HepG2 (cell line): ENCODE measurements around the gene ZNF428. TPM values are rescaled to one million over a fixed set of nuclear protein-coding genes. Genes with fewer than 3 reads are reported as not detected.

Experiments used
- ARID2 ChIP-seq: sonication (generic); formaldehyde crosslinking; IDR thresholded peaks from 2 replicates; pipeline ENCODE4 v1.8.1; 2022; ENCODE audit warnings: mild to moderate bottlenecking, missing genetic modification reagents, borderline replicate concordance
- CHCHD3 ChIP-seq: sonication (generic); formaldehyde crosslinking; IDR thresholded peaks from 2 replicates; pipeline ENCODE4 v1.8.0; 2022; ENCODE audit warnings: mild to moderate bottlenecking, missing genetic modification reagents, moderate library complexity
- JDP2 ChIP-seq: sonication (generic); formaldehyde crosslinking; IDR thresholded peaks from 2 replicates; pipeline ENCODE4 v1.8.1; 2022; ENCODE audit warnings: missing genetic modification reagents, borderline replicate concordance
- MTA1 ChIP-seq: sonication (generic); formaldehyde crosslinking; IDR thresholded peaks from 2 replicates; pipeline ENCODE4 v1.4.0; 2020; ENCODE audit warnings: missing genetic modification reagents, mild to moderate bottlenecking, borderline replicate concordance
- MTA3 ChIP-seq: sonication (generic); formaldehyde crosslinking; IDR thresholded peaks from 2 replicates; pipeline ENCODE4 v1.4.0; 2020; ENCODE audit warnings: missing genetic modification reagents
- PITX1 ChIP-seq: sonication (generic); formaldehyde crosslinking; IDR thresholded peaks from 2 replicates; pipeline ENCODE4 v1.5.1; 2020; ENCODE audit warnings: mild to moderate bottlenecking, missing genetic modification reagents
- RBFOX2 ChIP-seq: fragments of 200-400 bp; formaldehyde crosslinking; IDR thresholded peaks from 2 replicates; pipeline ENCODE4 v1.6.1; 2017; ENCODE audit warnings: low read depth, mild to moderate bottlenecking, low read length
- SP4 ChIP-seq: sonication (generic); formaldehyde crosslinking; IDR thresholded peaks from 2 replicates; pipeline ENCODE4 v1.8.1; 2023; ENCODE audit warnings: mild to moderate bottlenecking, missing genetic modification reagents
- TSC22D2 ChIP-seq: sonication (generic); formaldehyde crosslinking; IDR thresholded peaks from 2 replicates; pipeline ENCODE4 v1.5.1; 2020; ENCODE audit warnings: missing genetic modification reagents, mild to moderate bottlenecking, borderline replicate concordance
- ZNF446 ChIP-seq: sonication (generic); formaldehyde crosslinking; IDR thresholded peaks from 2 replicates; pipeline ENCODE4 v1.5.0; 2020; ENCODE audit warnings: mild to moderate bottlenecking, missing genetic modification reagents
- ZNF883 ChIP-seq: sonication (generic); formaldehyde crosslinking; IDR thresholded peaks from 2 replicates; pipeline ENCODE4 v1.5.1; 2020; ENCODE audit warnings: mild to moderate bottlenecking, missing genetic modification reagents; ENCODE audit errors: not compliant biosample characterization
- ZSCAN29 ChIP-seq: sonication (generic); formaldehyde crosslinking; conservative IDR thresholded peaks from 2 replicates; pipeline ENCODE4 v1.4.0; 2020; ENCODE audit warnings: mild to moderate bottlenecking, missing genetic modification reagents
- polyA plus RNA-seq, 8 experiments: library from polyadenylated mRNA; depleted of rRNA in 3 of 8; stranded (reverse) in 7 of 8; unstranded in 1 of 8; fragments of >200 nt; fragmentation: Illumina TruSeq in 4 of 8; extraction: Trizol in 4 of 8; gene quantifications; 2 replicates each; pipeline versions ENCODE4 v1.2.1 to v1.2.3, GENCODE V29; 2011 to 2016; ENCODE audit warnings: low read depth in 4 of 8, missing spikeins in 1 of 8, mixed read lengths in 1 of 8; ENCODE audit not compliant: insufficient read depth in 1 of 8
- total RNA-seq, 5 experiments: library from RNA; depleted of rRNA; stranded (reverse); fragments of >200 nt; fragmentation: Illumina TruSeq; extraction: Trizol; gene quantifications; 2 replicates each; pipeline ENCODE4 v1.2.3, GENCODE V29; 2016; ENCODE audit warnings: low read depth in 1 of 5
- TF ChIP-seq, protein P1 (sequence below): sonication (generic); formaldehyde crosslinking; IDR thresholded peaks from 2 replicates; pipeline ENCODE4 v1.8.0; 2023; ENCODE audit warnings: mild to moderate bottlenecking, missing genetic modification reagents
- TF ChIP-seq, protein P2 (sequence below): sonication (generic); formaldehyde crosslinking; IDR thresholded peaks from 2 replicates; pipeline ENCODE4 v1.5.1; 2020; ENCODE audit warnings: missing genetic modification reagents, mild to moderate bottlenecking, borderline replicate concordance
- TF ChIP-seq, protein P3 (sequence below): sonication (generic); formaldehyde crosslinking; IDR thresholded peaks from 2 replicates; pipeline ENCODE4 v1.8.1; 2023; ENCODE audit warnings: mild to moderate bottlenecking, inconsistent platforms, moderate library complexity, missing genetic modification reagents, borderline replicate concordance
- TF ChIP-seq, protein P4 (sequence below): sonication (generic); formaldehyde crosslinking; IDR thresholded peaks from 2 replicates; pipeline ENCODE4 v1.4.0; 2020; ENCODE audit warnings: missing genetic modification reagents, borderline replicate concordance
- TF ChIP-seq, protein P5 (sequence below): sonication (generic); formaldehyde crosslinking; IDR thresholded peaks from 2 replicates; pipeline ENCODE4 v1.5.0; 2020; ENCODE audit warnings: mild to moderate bottlenecking, missing genetic modification reagents

Gene ZNF428
- total and polyA plus RNA-seq, 2 of the 13 experiments (the other 11 are each of a cell fraction or from before 2014, with no cell fraction given): 10.4 to 26.9 TPM

DNA sequence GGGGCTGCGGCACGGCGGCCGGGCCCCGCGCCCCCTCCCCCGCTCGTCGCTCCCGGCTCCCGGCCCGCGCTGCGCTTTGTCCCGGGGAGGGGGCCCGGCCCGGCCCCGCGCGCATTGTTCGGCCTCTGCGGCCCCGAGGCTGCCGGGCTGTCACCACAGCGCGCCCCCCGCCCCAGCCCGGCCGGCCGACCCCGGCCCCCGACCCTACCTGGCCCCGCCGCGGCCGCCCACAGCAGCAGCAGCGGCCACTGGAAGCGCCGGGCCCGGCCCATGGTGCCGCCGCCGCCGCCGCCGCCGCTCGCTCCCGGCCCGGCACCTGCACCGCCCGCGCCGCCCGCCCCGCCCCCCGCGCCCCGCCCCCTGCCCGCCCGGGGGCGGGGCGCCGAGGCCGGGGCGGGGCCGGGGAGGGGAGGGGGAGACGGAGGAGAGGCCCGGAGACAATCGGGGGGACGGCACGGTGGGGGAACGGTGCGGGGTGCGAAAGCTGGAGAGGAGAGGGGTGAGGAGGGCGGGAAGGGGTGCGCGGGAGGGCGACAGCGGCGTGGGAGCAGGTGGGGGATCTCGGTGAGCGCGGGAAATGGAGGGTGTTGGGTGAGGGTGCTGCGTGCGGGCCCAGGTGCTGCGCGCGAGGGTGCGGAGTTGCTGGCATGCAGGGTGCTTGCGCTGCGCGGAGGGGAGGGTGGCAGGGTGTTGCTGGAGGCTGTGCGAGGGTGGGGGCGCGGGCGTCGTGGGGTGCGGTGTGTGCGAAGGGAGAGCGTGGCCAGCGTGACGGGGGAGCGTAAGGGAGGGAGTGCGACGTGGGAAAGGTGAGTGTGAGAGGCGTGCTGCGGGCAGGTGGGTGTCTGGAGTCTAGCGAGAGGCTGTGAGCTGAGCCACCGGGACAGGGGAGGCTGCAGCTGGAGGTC is 20.3 kb upstream of the ZNF428 start, which contains the start of gene CADM4 (continued):
- TF ChIP-seq, protein P1, sequence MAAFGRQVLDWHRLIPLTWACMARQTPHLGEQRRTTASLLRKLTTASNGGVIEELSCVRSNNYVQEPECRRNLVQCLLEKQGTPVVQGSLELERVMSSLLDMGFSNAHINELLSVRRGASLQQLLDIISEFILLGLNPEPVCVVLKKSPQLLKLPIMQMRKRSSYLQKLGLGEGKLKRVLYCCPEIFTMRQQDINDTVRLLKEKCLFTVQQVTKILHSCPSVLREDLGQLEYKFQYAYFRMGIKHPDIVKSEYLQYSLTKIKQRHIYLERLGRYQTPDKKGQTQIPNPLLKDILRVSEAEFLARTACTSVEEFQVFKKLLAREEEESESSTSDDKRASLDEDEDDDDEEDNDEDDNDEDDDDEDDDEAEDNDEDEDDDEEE (CRISPR knock-in tag): 0 out of 2 replicates have a peak, but pooled peaks have one; percentile 31
- TF ChIP-seq ARID2 (CRISPR knock-in tag): no peak
- TF ChIP-seq SP4 (CRISPR knock-in tag): 0 out of 2 replicates have a peak, but pooled peaks have one; percentile 34
- peak; percentile 51; the same call in 1 of the 2 replicates for TF ChIP-seq PITX1
- 0 out of 2 replicates have a peak, but pooled peaks have one; percentile 27 for TF ChIP-seq MTA1 (CRISPR knock-in tag)
- TF ChIP-seq TSC22D2 (CRISPR knock-in tag): no peak
- TF ChIP-seq, protein P2, sequence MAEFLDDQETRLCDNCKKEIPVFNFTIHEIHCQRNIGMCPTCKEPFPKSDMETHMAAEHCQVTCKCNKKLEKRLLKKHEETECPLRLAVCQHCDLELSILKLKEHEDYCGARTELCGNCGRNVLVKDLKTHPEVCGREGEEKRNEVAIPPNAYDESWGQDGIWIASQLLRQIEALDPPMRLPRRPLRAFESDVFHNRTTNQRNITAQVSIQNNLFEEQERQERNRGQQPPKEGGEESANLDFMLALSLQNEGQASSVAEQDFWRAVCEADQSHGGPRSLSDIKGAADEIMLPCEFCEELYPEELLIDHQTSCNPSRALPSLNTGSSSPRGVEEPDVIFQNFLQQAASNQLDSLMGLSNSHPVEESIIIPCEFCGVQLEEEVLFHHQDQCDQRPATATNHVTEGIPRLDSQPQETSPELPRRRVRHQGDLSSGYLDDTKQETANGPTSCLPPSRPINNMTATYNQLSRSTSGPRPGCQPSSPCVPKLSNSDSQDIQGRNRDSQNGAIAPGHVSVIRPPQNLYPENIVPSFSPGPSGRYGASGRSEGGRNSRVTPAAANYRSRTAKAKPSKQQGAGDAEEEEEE: no peak
- no peak for TF ChIP-seq MTA3 (CRISPR knock-in tag)
- TF ChIP-seq, protein P3, sequence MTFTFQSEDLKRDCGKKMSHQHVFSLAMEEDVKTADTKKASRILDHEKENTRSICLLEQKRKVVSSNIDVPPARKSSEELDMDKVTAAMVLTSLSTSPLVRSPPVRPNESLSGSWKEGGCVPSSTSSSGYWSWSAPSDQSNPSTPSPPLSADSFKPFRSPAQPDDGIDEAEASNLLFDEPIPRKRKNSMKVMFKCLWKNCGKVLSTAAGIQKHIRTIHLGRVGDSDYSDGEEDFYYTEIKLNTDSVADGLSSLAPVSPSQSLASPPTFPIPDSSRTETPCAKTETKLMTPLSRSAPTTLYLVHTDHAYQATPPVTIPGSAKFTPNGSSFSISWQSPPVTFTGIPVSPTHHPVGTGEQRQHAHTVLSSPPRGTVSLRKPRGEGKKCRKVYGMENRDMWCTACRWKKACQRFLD: no peak
- peak; percentile 49 for TF ChIP-seq ZNF883 (CRISPR knock-in tag)
- TF ChIP-seq, protein P4, sequence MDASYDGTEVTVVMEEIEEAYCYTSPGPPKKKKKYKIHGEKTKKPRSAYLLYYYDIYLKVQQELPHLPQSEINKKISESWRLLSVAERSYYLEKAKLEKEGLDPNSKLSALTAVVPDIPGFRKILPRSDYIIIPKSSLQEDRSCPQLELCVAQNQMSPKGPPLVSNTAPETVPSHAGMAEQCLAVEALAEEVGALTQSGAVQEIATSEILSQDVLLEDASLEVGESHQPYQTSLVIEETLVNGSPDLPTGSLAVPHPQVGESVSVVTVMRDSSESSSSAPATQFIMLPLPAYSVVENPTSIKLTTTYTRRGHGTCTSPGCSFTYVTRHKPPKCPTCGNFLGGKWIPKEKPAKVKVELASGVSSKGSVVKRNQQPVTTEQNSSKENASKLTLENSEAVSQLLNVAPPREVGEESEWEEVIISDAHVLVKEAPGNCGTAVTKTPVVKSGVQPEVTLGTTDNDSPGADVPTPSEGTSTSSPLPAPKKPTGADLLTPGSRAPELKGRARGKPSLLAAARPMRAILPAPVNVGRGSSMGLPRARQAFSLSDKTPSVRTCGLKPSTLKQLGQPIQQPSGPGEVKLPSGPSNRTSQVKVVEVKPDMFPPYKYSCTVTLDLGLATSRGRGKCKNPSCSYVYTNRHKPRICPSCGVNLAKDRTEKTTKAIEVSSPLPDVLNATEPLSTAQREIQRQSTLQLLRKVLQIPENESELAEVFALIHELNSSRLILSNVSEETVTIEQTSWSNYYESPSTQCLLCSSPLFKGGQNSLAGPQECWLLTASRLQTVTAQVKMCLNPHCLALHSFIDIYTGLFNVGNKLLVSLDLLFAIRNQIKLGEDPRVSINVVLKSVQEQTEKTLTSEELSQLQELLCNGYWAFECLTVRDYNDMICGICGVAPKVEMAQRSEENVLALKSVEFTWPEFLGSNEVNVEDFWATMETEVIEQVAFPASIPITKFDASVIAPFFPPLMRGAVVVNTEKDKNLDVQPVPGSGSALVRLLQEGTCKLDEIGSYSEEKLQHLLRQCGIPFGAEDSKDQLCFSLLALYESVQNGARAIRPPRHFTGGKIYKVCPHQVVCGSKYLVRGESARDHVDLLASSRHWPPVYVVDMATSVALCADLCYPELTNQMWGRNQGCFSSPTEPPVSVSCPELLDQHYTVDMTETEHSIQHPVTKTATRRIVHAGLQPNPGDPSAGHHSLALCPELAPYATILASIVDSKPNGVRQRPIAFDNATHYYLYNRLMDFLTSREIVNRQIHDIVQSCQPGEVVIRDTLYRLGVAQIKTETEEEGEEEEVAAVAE: no peak
- TF ChIP-seq JDP2 (CRISPR knock-in tag): no peak
- TF ChIP-seq, protein P5, sequence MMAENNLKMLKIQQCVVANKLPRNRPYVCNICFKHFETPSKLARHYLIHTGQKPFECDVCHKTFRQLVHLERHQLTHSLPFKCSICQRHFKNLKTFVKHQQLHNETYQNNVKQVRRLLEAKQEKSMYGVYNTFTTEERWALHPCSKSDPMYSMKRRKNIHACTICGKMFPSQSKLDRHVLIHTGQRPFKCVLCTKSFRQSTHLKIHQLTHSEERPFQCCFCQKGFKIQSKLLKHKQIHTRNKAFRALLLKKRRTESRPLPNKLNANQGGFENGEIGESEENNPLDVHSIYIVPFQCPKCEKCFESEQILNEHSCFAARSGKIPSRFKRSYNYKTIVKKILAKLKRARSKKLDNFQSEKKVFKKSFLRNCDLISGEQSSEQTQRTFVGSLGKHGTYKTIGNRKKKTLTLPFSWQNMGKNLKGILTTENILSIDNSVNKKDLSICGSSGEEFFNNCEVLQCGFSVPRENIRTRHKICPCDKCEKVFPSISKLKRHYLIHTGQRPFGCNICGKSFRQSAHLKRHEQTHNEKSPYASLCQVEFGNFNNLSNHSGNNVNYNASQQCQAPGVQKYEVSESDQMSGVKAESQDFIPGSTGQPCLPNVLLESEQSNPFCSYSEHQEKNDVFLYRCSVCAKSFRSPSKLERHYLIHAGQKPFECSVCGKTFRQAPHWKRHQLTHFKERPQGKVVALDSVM: peak; percentile 94
- TF ChIP-seq RBFOX2: 0 out of 2 replicates have a peak, but pooled peaks have one; percentile 47
- TF ChIP-seq ZNF446 (CRISPR knock-in tag): no peak
- TF ChIP-seq ZSCAN29 (CRISPR knock-in tag): no peak
- TF ChIP-seq CHCHD3 (CRISPR knock-in tag): peak; percentile 84; the same call in 1 of the 2 replicates
